Type B pancreatic cell (in vitro differentiated cells): ENCODE data around the gene SMIM22. TPM values are rescaled to one million over a fixed set of nuclear protein-coding genes. Genes with fewer than 3 reads are reported as not detected.

Source experiments
- DNase-seq: peaks from one replicate; pipeline ENCODE4 v3.0.0; 2021; ENCODE audit warnings: mixed read lengths; ENCODE audit not compliant: unreplicated experiment; ENCODE audit errors: extremely low spot score
- H3K27ac Mint-ChIP-seq: 2 replicates; pipeline ENCODE4 v1.8.0; 2021; ENCODE audit warnings: mild to moderate bottlenecking, mixed read lengths
- H3K27me3 Mint-ChIP-seq: 2 replicates; pipeline ENCODE4 v1.8.0; 2021; ENCODE audit warnings: mixed read lengths
- H3K36me3 Mint-ChIP-seq: 2 replicates; pipeline ENCODE4 v1.8.0; 2021; ENCODE audit warnings: mixed read lengths
- H3K4me1 Mint-ChIP-seq: one replicate; pipeline ENCODE4 v1.8.0; 2021; ENCODE audit warnings: mixed read lengths; ENCODE audit not compliant: unreplicated experiment
- H3K4me3 Mint-ChIP-seq: 2 replicates; pipeline ENCODE4 v1.8.0; 2021; ENCODE audit warnings: mild to moderate bottlenecking, mixed read lengths
- H3K9me3 Mint-ChIP-seq: 2 replicates; pipeline ENCODE4 v1.8.0; 2021; ENCODE audit warnings: mixed read lengths
- total RNA-seq: library from RNA; stranded (reverse); gene quantifications from 2 replicates; pipeline ENCODE4 v1.2.1, GENCODE V29; 2021; ENCODE audit warnings: low replicate concordance
- TF ChIP-seq, protein P1 (sequence below): fragments of 200-600 bp; sonication (generic); conservative IDR thresholded peaks from 2 replicates; pipeline ENCODE4 v1.5.0; 2021; ENCODE audit warnings: antibody characterized with exemption, mild to moderate bottlenecking

Gene SMIM22
- total RNA-seq, 1 donor from 2014 or later, result 7.8 TPM

DNA sequence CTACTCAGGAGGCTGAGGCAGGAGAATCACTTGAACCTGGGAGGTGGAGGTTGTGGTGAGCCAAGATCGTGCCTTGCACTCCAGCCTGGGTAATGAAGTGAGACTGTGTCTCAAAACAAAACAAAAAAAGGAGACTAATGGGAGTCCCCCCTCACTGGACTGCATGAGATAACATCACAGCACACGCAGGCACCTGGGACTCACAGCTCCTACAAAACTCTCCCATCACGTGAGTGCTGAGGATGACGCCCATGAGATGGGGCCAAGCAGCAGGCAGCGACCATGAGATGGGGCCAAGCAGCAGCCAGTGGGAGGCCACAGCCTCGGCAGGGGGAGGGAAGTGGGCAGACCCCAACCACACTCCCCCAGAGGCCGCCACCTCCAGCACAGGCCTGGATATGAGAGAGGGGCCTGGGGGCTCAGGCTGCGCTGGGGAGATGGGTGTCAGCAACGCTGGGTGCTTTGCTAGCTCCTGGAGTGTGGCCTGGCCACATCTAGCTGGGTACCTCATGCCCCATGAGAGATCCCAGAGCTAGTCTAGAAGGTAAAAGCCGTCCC is 45.4 kb upstream of the SMIM22 start:
- Mint-ChIP-seq H3K4me3 (no peak overlapping the region), H3K27ac (no peak overlapping the region), H3K27me3 (no peaks in the 10 kb centered on the region), H3K4me1 (no peaks in the 10 kb centered on the region), H3K9me3 (no peaks in the 10 kb centered on the region), H3K36me3 (peaks cover 4% of the 10 kb centered on the region)
- DNase-seq, result no peak
- TF ChIP-seq, protein P1, sequence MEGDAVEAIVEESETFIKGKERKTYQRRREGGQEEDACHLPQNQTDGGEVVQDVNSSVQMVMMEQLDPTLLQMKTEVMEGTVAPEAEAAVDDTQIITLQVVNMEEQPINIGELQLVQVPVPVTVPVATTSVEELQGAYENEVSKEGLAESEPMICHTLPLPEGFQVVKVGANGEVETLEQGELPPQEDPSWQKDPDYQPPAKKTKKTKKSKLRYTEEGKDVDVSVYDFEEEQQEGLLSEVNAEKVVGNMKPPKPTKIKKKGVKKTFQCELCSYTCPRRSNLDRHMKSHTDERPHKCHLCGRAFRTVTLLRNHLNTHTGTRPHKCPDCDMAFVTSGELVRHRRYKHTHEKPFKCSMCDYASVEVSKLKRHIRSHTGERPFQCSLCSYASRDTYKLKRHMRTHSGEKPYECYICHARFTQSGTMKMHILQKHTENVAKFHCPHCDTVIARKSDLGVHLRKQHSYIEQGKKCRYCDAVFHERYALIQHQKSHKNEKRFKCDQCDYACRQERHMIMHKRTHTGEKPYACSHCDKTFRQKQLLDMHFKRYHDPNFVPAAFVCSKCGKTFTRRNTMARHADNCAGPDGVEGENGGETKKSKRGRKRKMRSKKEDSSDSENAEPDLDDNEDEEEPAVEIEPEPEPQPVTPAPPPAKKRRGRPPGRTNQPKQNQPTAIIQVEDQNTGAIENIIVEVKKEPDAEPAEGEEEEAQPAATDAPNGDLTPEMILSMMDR, result no peak

DNA sequence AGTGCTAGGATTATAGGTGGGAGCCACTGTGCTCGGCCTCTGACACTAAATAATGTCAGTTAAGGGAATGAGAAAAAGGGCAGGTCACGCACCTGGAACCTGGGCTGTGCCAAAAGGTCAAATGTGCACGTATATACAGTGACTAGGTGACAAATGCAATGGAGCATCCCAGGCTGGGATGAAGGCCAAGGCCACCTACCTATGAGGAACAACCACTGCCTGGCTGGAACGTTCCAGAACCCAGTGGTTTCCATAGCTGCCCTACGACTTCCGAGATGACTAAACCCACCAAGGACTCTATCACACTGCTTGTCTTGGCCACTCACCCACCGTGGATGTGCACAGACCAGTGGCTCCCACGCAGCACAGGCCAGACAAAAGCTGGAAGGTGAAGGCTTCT is 44.3 kb upstream of the SMIM22 start:
- H3K4me1 Mint-ChIP-seq, result no peaks in the 10 kb centered on the region
- peaks cover 9% of the 10 kb centered on the region for H3K36me3 Mint-ChIP-seq
- no peak for DNase-seq
- no peaks in the 10 kb centered on the region for H3K9me3 Mint-ChIP-seq
- no peak overlapping the region for H3K4me3 Mint-ChIP-seq
- no peak overlapping the region for H3K27ac Mint-ChIP-seq
- no peaks in the 10 kb centered on the region for H3K27me3 Mint-ChIP-seq
- TF ChIP-seq, protein P1, result no peak

DNA sequence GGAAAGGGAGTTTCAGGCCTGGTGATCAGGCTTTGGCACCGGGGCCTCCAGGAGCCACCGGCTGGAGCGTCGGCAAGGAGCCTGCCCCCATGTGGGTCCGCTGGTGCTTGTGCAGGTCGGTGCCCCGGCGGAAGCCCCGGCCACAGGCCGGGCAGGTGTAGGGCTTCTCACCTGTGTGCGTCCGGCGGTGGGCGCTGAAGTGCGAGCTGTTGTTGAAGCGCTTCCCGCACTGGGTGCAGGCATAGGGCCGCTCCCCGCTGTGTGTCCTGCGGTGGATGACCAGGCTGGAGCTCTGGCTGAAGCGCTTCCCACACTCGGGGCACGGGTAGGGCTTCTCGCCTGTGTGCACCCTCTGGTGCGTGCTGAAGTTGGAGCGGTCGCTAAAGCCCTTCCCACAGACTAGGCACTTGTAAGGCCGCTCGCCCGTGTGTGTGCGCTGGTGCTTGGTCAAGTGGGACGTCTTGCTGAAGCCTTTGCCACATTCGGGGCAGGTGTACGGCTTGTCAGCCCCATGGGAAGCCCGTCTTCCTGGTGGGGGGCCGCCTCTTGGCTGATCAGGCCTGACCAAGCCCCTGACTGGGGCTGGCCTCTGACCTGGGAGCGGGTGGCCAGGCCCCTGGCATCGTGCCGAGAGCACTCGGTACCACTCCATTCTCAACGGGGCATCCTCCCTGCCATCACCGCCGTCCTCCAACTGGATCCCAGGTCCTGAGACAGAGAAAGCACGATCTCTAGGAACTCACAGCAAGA is 42.6 kb upstream of the SMIM22 start:
- DNase-seq, result no peak
- TF ChIP-seq, protein P1, result no peak
- Mint-ChIP-seq H3K36me3 (peaks cover 15% of the 10 kb centered on the region), H3K27ac (no peak overlapping the region), H3K4me1 (no peaks in the 10 kb centered on the region), H3K27me3 (no peaks in the 10 kb centered on the region), H3K4me3 (no peak overlapping the region), H3K9me3 (no peaks in the 10 kb centered on the region)

DNA sequence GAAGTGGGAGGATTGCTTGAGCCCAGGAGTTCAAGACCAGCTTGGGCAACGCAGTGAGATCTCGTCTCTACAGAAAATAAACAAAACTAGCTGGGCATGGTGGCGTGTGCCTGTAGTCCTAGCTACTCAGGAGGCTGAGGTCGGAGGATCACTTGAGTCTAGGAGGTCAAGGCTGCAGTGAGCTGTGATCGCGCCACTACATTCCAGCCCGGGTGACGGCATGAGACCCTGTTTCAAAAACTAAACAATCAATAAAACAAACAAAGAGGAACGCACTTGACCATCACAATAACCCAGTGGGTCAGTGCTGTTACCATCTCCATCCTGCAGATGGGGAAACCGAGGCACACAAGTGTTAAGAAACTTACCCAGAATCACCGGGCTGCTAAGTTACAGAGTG is 41.9 kb upstream of the SMIM22 start:
- Mint-ChIP-seq H3K36me3 (peaks cover 15% of the 10 kb centered on the region), H3K27me3 (no peaks in the 10 kb centered on the region), H3K4me1 (no peaks in the 10 kb centered on the region), H3K4me3 (no peak overlapping the region), H3K9me3 (no peaks in the 10 kb centered on the region), H3K27ac (no peak overlapping the region)
- no peak for DNase-seq
- TF ChIP-seq, protein P1, result no peak

DNA sequence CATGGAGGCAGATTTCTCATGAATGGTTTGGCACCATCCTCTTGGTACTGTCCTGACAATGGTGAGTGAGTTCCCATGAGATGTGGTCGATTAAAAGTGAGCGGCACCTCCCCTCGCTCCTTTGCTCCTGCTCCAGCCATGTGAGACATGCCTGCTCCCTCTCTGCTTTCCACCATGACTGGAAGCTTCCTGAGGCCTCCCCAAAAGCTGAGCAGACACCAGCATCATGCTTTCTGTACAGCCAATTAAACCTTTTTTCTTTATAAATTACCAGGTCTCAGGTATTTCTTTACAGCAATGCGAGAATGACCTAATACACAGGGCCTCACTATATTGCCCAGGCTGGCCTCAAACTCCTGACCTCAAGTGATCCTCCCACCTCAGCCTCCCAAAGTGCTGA is 40.3 kb upstream of the SMIM22 start:
- DNase-seq, result no peak
- TF ChIP-seq, protein P1, result no peak
- Mint-ChIP-seq H3K36me3 (peaks cover 22% of the 10 kb centered on the region), H3K27me3 (no peaks in the 10 kb centered on the region), H3K27ac (no peak overlapping the region), H3K9me3 (no peaks in the 10 kb centered on the region), H3K4me1 (no peaks in the 10 kb centered on the region), H3K4me3 (no peak overlapping the region)
